SK-N-SH (cell line): ENCODE data around the gene TMC1.

Experiments
- CTCF ChIP-seq: fragments of 200-600 bp; sonication (generic); IDR thresholded peaks from 2 replicates; pipeline ENCODE4 v1.6.1; 2017; ENCODE audit warnings: antibody characterized with exemption, mild to moderate bottlenecking, moderate library complexity
- EP300 ChIP-seq, 2 experiments: IDR thresholded peaks; 2 replicates each; pipeline versions ENCODE4 v1.4.0 to v1.6.1; 2012; ENCODE audit warnings: borderline replicate concordance in 1 of 2, low read depth in 1 of 2, low read length in 1 of 2
- GATA2 ChIP-seq: sonication (generic); formaldehyde crosslinking; IDR thresholded peaks from 2 replicates; pipeline ENCODE4 v1.5.0; 2020; ENCODE audit warnings: mild to moderate bottlenecking, missing genetic modification reagents
- POLR2AphosphoS5 ChIP-seq: IDR thresholded peaks from 2 replicates; pipeline ENCODE4 v1.6.1; 2012; ENCODE audit warnings: low read depth, low read length

- no peak for TF ChIP-seq GATA2 (CRISPR knock-in tag)
- no peak for TF ChIP-seq EP300 (IDR thresholded peaks at IDR 0.05; ENCODE audit: borderline replicate concordance in 1 of 2, low read depth in 1 of 2, low read length in 1 of 2)
- TF ChIP-seq CTCF, result no peak
- no peak for TF ChIP-seq POLR2AphosphoS5
These were observed 306.7 kb downstream of the TMC1 start for GRCh38 chr9:72827950-72828731.
